Fibroblast of lung (primary cell): ENCODE data around the gene PRR4. TPM values are rescaled to one million over a fixed set of nuclear protein-coding genes. Genes with fewer than 3 reads are reported as not detected.

ENCODE experiments used
- DNase-seq, 2 donors: peaks; one replicate each; pipeline versions ENCODE4 v3.0.0 to v3.0.0-alpha.2; 2010; ENCODE audit warnings: low read depth in 2 of 2
- H2AFZ ChIP-seq: 2 replicates; pipeline ENCODE4 v1.5.1; 2012; ENCODE audit warnings: low read length, control low read depth, inconsistent platforms
- H3K27ac ChIP-seq: 2 replicates; pipeline ENCODE4 v1.5.1; 2011; ENCODE audit warnings: low read length, control low read depth; ENCODE audit not compliant: insufficient read depth
- H3K27me3 ChIP-seq: 2 replicates; pipeline ENCODE4 v1.5.1; 2011; ENCODE audit warnings: mild to moderate bottlenecking, low read length; ENCODE audit not compliant: control insufficient read depth, insufficient read depth
- H3K36me3 ChIP-seq: 2 replicates; pipeline ENCODE4 v1.5.1; 2011; ENCODE audit warnings: low read length; ENCODE audit not compliant: control insufficient read depth, insufficient read depth
- H3K4me1 ChIP-seq: 2 replicates; pipeline ENCODE4 v1.5.1; 2011; ENCODE audit warnings: low read length; ENCODE audit not compliant: control insufficient read depth, insufficient read depth; ENCODE audit errors: extremely low read depth
- H3K4me2 ChIP-seq: 2 replicates; pipeline ENCODE4 v1.5.1; 2011; ENCODE audit warnings: low read length, control low read depth; ENCODE audit not compliant: insufficient read depth; ENCODE audit errors: extremely low read depth
- H3K4me3 ChIP-seq, 4 experiments: fragments of 200-600 bp in 1 of 4; sonication (generic) in 1 of 4; replicated peaks in 1 of 4; 2 replicates each; pipeline ENCODE4 v1.5.1; 2011 to 2016; ENCODE audit warnings: low read length in 4 of 4, low read depth in 3 of 4, mild to moderate bottlenecking in 3 of 4, control low read depth in 2 of 4, inconsistent platforms in 1 of 4, mixed read lengths in 1 of 4; ENCODE audit not compliant: insufficient read depth in 1 of 4; ENCODE audit errors: control extremely low read depth in 1 of 4
- H3K79me2 ChIP-seq: 2 replicates; pipeline ENCODE4 v1.5.1; 2012; ENCODE audit warnings: mild to moderate bottlenecking, low read length, inconsistent platforms; ENCODE audit not compliant: control insufficient read depth, insufficient read depth
- H3K9ac ChIP-seq: 2 replicates; pipeline ENCODE4 v1.5.1; 2011; ENCODE audit warnings: mild to moderate bottlenecking, low read length, control low read depth; ENCODE audit not compliant: insufficient read depth
- H3K9me3 ChIP-seq: 2 replicates; pipeline ENCODE4 v1.5.1; 2012; ENCODE audit warnings: low read depth, low read length; ENCODE audit not compliant: control insufficient read depth, insufficient read depth
- H4K20me1 ChIP-seq: 2 replicates; pipeline ENCODE4 v1.5.1; 2011; ENCODE audit warnings: low read length; ENCODE audit not compliant: control insufficient read depth, insufficient read depth; ENCODE audit errors: extremely low read depth
- CTCF ChIP-seq, 2 donors: IDR thresholded peaks in 1 of 2; conservative IDR thresholded peaks in 1 of 2; 1 replicate in 1 of 2; 2 replicates in 1 of 2; pipeline ENCODE4 v1.5.1; 2011 to 2012; ENCODE audit warnings: low read length in 2 of 2, control low read depth in 1 of 2, inconsistent platforms in 1 of 2, low read depth in 1 of 2, mild to moderate bottlenecking in 1 of 2
- EZH2 ChIP-seq: IDR thresholded peaks from 2 replicates; pipeline ENCODE4 v1.5.1; 2012; ENCODE audit warnings: low read length, control low read depth, mild to moderate bottlenecking; ENCODE audit errors: missing control alignments
- polyA minus RNA-seq: library from RNA; depleted of rRNA, polyadenylated mRNA; stranded (reverse); fragments of >200 nt; gene quantifications from 2 replicates; pipeline ENCODE4 v1.2.3, GENCODE V29; 2011; ENCODE audit warnings: low replicate concordance
- polyA plus RNA-seq, 2 donors: library from polyadenylated mRNA; depleted of rRNA in 1 of 2; stranded (reverse) in 1 of 2; unstranded in 1 of 2; fragments of >200 nt; gene quantifications; 2 replicates each; pipeline ENCODE4 v1.2.1, GENCODE V29; 2011 to 2012; ENCODE audit warnings: missing spikeins in 1 of 2
- total RNA-seq: library from RNA; depleted of rRNA; stranded (reverse); fragments of >200 nt; gene quantifications from 2 replicates; pipeline ENCODE4 v1.2.1, GENCODE V29; 2014

The PRR4 gene
- 0.66 and 0.77 TPM in 2 replicates for total RNA-seq
- 0.93 and 1.7 TPM in 2 replicates for polyA plus RNA-seq
- 0.90 and 1.6 TPM in 2 replicates for polyA plus RNA-seq (2012)
- polyA minus RNA-seq, result 7.1 TPM in 1 of 2 replicates, not detected in the other

- no peaks in the 10 kb centered on the region for H3K79me2 ChIP-seq
- DNase-seq, result peak in 1 of 2 donors; percentile 30
- no peaks in the 10 kb centered on the region for H3K9me3 ChIP-seq
- no peak for TF ChIP-seq CTCF (conservative IDR thresholded peaks at IDR 0.05 in 1 of 2, IDR thresholded peaks at IDR 0.05 in 1 of 2; ENCODE audit: low read depth in 1 of 2, low read length in 2 of 2)
- TF ChIP-seq EZH2, result no peak
- no peak within 1 kb of the TSS for H3K27ac ChIP-seq
- H3K4me2 ChIP-seq, result no peak within 1 kb of the TSS
- H3K27me3 ChIP-seq, result no peaks in the 10 kb centered on the region
- H3K4me3 ChIP-seq, result no peak within 1 kb of the TSS
- no peaks in the 10 kb centered on the region for H3K4me1 ChIP-seq
- no peaks in the 10 kb centered on the region for H3K36me3 ChIP-seq
- H3K9ac ChIP-seq, result no peak within 1 kb of the TSS
- no peaks in the 10 kb centered on the region for H4K20me1 ChIP-seq
- H2AFZ ChIP-seq, result no peak within 1 kb of the TSS
Observed at GRCh38 chr12:10849425-10849878, at the start of gene PRR4. TSS of gene PRR4 (minus strand) at chr12:10849475. CDS start at chr12:10849437, 38 bp downstream.

GRCh38 chr12:10896854-10897253 lies 47.6 kb upstream of the PRR4 start:
- H3K36me3 ChIP-seq, result no peaks in the 10 kb centered on the region
- no peak overlapping the region for H3K9ac ChIP-seq
- H2AFZ ChIP-seq, result no peak overlapping the region
- TF ChIP-seq CTCF (conservative IDR thresholded peaks at IDR 0.05 in 1 of 2, IDR thresholded peaks at IDR 0.05 in 1 of 2; ENCODE audit: low read depth in 1 of 2, low read length in 2 of 2) (no peak), EZH2 (no peak)
- H3K4me2 ChIP-seq, result no peak overlapping the region
- H3K4me1 ChIP-seq, result no peaks in the 10 kb centered on the region
- H3K9me3 ChIP-seq, result no peaks in the 10 kb centered on the region
- no peaks in the 10 kb centered on the region for H4K20me1 ChIP-seq
- no peak for DNase-seq
- H3K4me3 ChIP-seq, result no peak overlapping the region
- no peaks in the 10 kb centered on the region for H3K79me2 ChIP-seq
- H3K27me3 ChIP-seq, result no peaks in the 10 kb centered on the region
- no peak overlapping the region for H3K27ac ChIP-seq

- no peaks in the 10 kb centered on the region for H3K4me1 ChIP-seq
- H4K20me1 ChIP-seq, result no peaks in the 10 kb centered on the region
- no peak overlapping the region for H3K9ac ChIP-seq
- no peak overlapping the region for H2AFZ ChIP-seq
- no peaks in the 10 kb centered on the region for H3K27me3 ChIP-seq
- no peaks in the 10 kb centered on the region for H3K9me3 ChIP-seq
- no peak for TF ChIP-seq CTCF (conservative IDR thresholded peaks at IDR 0.05 in 1 of 2, IDR thresholded peaks at IDR 0.05 in 1 of 2; ENCODE audit: low read depth in 1 of 2, low read length in 2 of 2)
- TF ChIP-seq EZH2, result no peak
- no peaks in the 10 kb centered on the region for H3K36me3 ChIP-seq
- no peak overlapping the region for H3K4me2 ChIP-seq
- no peak for DNase-seq
- H3K79me2 ChIP-seq, result no peaks in the 10 kb centered on the region
- no peak overlapping the region for H3K4me3 ChIP-seq
- no peak overlapping the region for H3K27ac ChIP-seq
Observed at GRCh38 chr12:10891937-10892336, 42.7 kb upstream of the PRR4 start.
